Measurements from ENCODE around the gene LCE2D.

The LCE2D gene

DNA sequence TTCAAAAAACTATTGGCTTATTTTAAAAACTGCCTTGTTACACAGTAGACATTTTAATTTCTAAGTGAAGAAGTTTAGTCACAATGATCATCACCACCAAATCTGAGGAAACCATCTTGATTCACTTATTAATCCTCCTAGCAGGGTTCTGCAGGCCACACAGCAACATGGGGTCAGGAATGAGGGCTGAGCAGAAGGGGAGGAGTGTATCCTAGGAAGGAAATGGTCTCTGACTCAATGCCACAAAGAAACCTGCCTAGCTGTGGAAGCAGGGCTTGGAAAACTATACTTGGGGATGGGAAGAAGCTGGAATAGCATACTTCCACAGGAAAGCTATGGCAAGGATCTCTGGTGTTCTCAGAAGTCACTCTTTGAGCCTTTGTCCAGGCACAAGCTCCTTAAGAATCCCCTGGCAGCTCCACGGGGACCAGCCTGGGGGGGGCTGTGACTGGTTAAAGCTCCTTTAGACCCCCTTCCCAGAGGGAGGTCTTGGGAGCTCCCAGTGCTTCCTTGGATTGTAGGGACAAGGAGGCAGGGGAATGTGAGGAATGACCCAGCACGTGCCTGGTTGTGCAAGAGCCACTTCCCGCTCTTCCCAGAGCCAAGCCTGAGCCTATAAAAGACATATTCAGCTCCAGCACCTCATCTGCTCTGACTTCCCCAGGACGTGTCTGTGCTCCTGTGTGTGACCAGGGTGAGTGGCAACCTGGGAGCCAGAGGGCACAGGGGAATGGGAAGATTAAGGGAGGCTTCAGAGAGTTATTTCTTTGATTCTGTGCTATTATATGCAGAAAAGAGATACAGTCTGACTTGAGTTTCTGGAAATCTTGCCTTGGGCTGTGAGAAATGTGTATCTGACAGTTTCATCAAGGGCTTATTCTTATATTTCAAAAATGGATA lies 34.8 kb downstream of the LCE2D start, which contains the start of gene LCE2A:
Gene LCE2A, plus strand, starts transcription at position 645 of the 900 bp plus-strand sequence. CDS start 557 bp downstream, outside the sequence.
- no peak for DNase-seq (ENCODE audit: low spot score)
- TF ChIP-seq, protein P1, sequence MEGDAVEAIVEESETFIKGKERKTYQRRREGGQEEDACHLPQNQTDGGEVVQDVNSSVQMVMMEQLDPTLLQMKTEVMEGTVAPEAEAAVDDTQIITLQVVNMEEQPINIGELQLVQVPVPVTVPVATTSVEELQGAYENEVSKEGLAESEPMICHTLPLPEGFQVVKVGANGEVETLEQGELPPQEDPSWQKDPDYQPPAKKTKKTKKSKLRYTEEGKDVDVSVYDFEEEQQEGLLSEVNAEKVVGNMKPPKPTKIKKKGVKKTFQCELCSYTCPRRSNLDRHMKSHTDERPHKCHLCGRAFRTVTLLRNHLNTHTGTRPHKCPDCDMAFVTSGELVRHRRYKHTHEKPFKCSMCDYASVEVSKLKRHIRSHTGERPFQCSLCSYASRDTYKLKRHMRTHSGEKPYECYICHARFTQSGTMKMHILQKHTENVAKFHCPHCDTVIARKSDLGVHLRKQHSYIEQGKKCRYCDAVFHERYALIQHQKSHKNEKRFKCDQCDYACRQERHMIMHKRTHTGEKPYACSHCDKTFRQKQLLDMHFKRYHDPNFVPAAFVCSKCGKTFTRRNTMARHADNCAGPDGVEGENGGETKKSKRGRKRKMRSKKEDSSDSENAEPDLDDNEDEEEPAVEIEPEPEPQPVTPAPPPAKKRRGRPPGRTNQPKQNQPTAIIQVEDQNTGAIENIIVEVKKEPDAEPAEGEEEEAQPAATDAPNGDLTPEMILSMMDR (IDR thresholded peaks at IDR 0.05; ENCODE audit: extremely low read depth, missing control alignments) = no peak

DNA sequence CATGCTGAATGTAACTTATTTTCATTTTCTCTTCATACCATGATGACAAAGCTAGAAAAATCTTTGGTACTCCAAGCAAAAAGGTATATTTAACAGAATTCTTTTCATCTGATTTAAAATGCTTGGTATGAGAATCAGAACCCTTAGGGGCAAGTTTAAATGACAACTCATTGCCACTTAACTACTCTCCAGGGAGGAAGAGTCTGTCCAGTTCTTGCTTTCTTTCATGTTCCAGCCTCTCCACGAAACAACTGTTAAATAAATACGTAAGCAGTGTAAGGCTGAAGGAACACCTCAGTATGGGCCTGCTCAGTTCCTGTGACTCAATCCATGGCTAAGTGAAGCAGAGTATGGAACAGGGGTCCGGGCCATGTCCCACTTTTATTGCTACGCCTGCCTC lies 36.6 kb downstream of the LCE2D start:
- DNase-seq (ENCODE audit: low spot score) = no peak
- TF ChIP-seq, protein P1 (IDR thresholded peaks at IDR 0.05; ENCODE audit: extremely low read depth, missing control alignments) = no peak

DNA sequence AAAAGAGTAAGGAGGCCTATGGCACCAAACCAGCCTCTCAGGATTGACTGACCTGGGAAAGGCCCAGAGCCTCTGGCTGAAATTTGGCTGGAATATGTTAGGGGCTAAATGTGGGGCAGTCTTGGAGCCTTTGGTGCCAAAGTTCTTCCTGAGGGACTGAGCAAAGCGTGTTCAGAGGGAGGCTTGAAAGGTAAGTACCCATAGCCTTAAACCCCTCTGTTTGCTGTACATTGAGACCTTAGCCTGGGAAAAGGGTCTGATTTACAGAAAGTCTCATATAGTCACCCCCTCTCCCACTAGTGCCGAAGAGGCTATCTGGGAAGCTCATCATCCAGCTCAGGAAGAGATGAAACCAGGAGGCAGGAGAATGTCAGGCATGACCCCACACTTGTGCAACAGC lies 44.7 kb downstream of the LCE2D start, which contains the start of gene LCE4A:
Gene LCE4A, plus strand, starts transcription at position 301 of the 400 bp plus-strand sequence. CDS start 916 bp downstream, outside the sequence.
- TF ChIP-seq, protein P1 (IDR thresholded peaks at IDR 0.05; ENCODE audit: extremely low read depth, missing control alignments) = no peak
- no peak for DNase-seq (ENCODE audit: low spot score)

Measured in GM20000 (cell line).